Activated T-helper 17 cell treated with anti-CD3 and anti-CD28 coated beads, Interleukin-2, amount 50 U/mL, for 72 hours (primary cell): Measurements from ENCODE around the gene SELENOP. TPM values are rescaled to one million over a fixed set of nuclear protein-coding genes. Genes with fewer than 3 reads are reported as not detected.

Experiments used
- ATAC-seq: fragments of 150-1000 bp; cut with Tn5 transposase; replicated peaks from 2 replicates; pipeline ENCODE4 v1.10.0; 2021; ENCODE audit warnings: mild to moderate bottlenecking, moderate library complexity
- H3K27ac Mint-ChIP-seq: one replicate; pipeline ENCODE4 v1.8.0; 2022; ENCODE audit warnings: mixed read lengths
- H3K27me3 Mint-ChIP-seq: one replicate; pipeline ENCODE4 v1.8.0; 2022; ENCODE audit warnings: mixed read lengths
- H3K36me3 Mint-ChIP-seq: one replicate; pipeline ENCODE4 v1.8.0; 2022; ENCODE audit warnings: low read depth, mild to moderate bottlenecking, mixed read lengths
- H3K4me1 Mint-ChIP-seq: one replicate; pipeline ENCODE4 v1.8.0; 2022; ENCODE audit warnings: mixed read lengths
- H3K4me3 Mint-ChIP-seq: one replicate; pipeline ENCODE4 v1.8.0; 2022; ENCODE audit warnings: mild to moderate bottlenecking, mixed read lengths
- H3K9me3 Mint-ChIP-seq: one replicate; pipeline ENCODE4 v1.8.0; 2022; ENCODE audit warnings: mixed read lengths
- total RNA-seq, 2 donors: library from RNA; stranded (reverse); gene quantifications; one replicate each; pipeline ENCODE4 v1.2.3, GENCODE V29; 2022

Gene SELENOP
- total RNA-seq, 2 donors from 2014 or later = not detected

DNA sequence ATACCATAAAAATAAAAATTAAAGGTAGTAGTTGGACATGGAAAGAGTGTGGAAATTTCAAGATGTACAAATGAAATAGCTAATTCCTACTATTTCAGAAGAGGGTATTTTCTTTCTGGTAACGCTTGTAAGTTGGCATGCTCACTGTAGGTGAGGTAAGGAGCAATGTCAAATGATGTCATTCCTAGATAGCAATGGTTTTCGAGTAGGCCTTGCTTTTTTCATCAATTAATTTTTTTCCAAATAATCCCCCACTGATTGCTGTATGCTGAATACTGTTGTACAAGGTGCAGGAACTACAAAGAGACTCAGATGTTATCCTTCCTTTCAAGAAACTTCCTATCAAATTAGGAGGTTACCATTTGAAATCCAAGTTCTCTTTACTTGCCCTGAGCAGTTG lies 928 bp upstream of the SELENOP start:
- H3K4me3 Mint-ChIP-seq = no peak overlapping the region
- H3K4me1 Mint-ChIP-seq = no peaks in the 10 kb centered on the region
- no peaks in the 10 kb centered on the region for H3K9me3 Mint-ChIP-seq
- no peak for ATAC-seq
- H3K27ac Mint-ChIP-seq = no peak overlapping the region
- no peaks in the 10 kb centered on the region for H3K27me3 Mint-ChIP-seq
- H3K36me3 Mint-ChIP-seq = no peaks in the 10 kb centered on the region

DNA sequence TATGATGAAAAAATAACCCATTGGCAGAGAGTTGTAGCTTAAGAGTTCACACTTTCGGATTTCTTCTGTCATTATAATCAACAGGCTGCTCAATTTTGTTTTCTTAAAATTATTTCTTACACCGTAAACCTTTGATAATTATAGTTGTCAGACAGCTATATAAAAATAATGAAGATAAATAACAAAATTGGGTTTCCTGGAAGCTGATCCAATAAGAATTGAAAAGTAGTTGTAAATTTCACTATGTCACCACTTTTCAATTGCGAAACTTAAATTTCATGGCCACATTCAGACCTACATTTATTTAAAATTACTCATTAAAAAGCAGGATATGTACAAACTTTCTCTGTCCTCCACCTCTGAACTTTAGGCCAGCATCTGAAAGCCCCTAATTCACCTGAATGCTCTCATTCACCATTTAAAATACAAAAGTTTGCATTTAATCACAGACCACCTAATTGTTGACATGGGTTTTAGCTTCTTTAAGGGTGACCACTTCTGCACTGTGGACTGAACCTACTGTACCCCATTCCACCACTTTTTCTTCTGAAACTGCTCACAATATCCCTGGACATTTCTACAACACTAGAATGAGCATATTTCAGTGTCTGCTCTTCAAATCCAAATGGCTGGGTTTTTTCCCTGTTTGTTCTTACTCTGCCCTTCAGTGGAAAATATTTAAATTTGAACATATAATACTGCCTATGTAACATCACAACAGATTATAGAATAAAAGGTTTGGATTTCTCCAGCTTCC lies 680 bp downstream of the SELENOP start:
- no peaks in the 10 kb centered on the region for H3K4me1 Mint-ChIP-seq
- no peak overlapping the region for H3K27ac Mint-ChIP-seq
- H3K4me3 Mint-ChIP-seq = no peak overlapping the region
- no peaks in the 10 kb centered on the region for H3K36me3 Mint-ChIP-seq
- ATAC-seq = no peak
- no peaks in the 10 kb centered on the region for H3K9me3 Mint-ChIP-seq
- no peaks in the 10 kb centered on the region for H3K27me3 Mint-ChIP-seq

DNA sequence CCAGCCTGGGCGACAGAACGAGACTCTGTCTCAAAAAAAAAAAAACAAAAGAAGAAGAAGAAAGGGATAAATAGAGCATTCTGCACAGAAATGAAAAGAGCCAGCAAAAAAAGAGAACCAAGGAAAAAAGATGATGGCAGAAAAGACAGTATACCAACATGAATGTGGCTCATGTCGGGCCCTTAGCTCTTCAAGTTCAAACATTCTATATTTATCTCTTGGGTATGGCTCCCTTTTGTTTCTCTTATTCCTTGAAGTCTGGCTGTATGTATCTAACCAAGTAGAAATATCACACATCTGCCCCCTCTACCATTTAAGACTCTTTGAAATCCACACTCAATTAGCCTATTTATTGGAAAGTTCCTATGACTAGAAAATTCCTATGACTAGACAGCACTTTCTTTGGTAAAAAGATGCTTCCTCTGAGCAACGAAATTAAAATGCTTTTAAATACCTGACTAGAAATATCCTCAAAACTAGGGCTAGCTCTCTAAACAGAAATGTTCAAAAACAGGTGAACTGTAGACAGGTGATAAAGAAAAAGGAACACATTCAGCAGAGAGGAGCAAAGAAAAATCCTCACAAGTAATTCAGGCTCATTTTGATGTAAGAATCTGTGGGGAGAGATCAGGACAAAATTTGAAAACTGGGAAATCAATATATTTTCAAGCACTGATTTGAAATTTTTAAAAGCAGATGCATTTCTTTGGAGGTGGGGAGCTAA lies 2.6 kb downstream of the SELENOP start:
- Mint-ChIP-seq H3K4me1 (no peaks in the 10 kb centered on the region), H3K27me3 (no peaks in the 10 kb centered on the region), H3K4me3 (no peak overlapping the region), H3K27ac (no peak overlapping the region), H3K36me3 (no peaks in the 10 kb centered on the region), H3K9me3 (no peaks in the 10 kb centered on the region)
- ATAC-seq = no peak

- Mint-ChIP-seq H3K4me1 (no peaks in the 10 kb centered on the region), H3K9me3 (no peaks in the 10 kb centered on the region), H3K4me3 (no peak overlapping the region), H3K36me3 (no peaks in the 10 kb centered on the region), H3K27ac (no peak overlapping the region), H3K27me3 (no peaks in the 10 kb centered on the region)
- ATAC-seq = no peak
Measured at GRCh38 chr5:42807722-42808447, 3.8 kb downstream of the SELENOP start.

- H3K36me3 Mint-ChIP-seq = no peaks in the 10 kb centered on the region
- no peak overlapping the region for H3K27ac Mint-ChIP-seq
- no peaks in the 10 kb centered on the region for H3K4me1 Mint-ChIP-seq
- no peak overlapping the region for H3K4me3 Mint-ChIP-seq
- H3K27me3 Mint-ChIP-seq = no peaks in the 10 kb centered on the region
- ATAC-seq = no peak
- no peaks in the 10 kb centered on the region for H3K9me3 Mint-ChIP-seq
Measured at GRCh38 chr5:42806701-42807262, 4.9 kb downstream of the SELENOP start.

GRCh38 chr5:42806004-42806700 lies 5.5 kb downstream of the SELENOP start:
- no peaks in the 10 kb centered on the region for H3K27me3 Mint-ChIP-seq
- no peak overlapping the region for H3K27ac Mint-ChIP-seq
- ATAC-seq = no peak
- no peak overlapping the region for H3K4me3 Mint-ChIP-seq
- no peaks in the 10 kb centered on the region for H3K4me1 Mint-ChIP-seq
- no peaks in the 10 kb centered on the region for H3K9me3 Mint-ChIP-seq
- no peaks in the 10 kb centered on the region for H3K36me3 Mint-ChIP-seq

- H3K9me3 Mint-ChIP-seq = no peaks in the 10 kb centered on the region
- ATAC-seq = no peak
- H3K27me3 Mint-ChIP-seq = no peaks in the 10 kb centered on the region
- no peaks in the 10 kb centered on the region for H3K4me1 Mint-ChIP-seq
- no peak overlapping the region for H3K4me3 Mint-ChIP-seq
- no peak overlapping the region for H3K27ac Mint-ChIP-seq
- H3K36me3 Mint-ChIP-seq = no peaks in the 10 kb centered on the region
Measured at GRCh38 chr5:42804717-42805339, 6.9 kb downstream of the SELENOP start.

DNA sequence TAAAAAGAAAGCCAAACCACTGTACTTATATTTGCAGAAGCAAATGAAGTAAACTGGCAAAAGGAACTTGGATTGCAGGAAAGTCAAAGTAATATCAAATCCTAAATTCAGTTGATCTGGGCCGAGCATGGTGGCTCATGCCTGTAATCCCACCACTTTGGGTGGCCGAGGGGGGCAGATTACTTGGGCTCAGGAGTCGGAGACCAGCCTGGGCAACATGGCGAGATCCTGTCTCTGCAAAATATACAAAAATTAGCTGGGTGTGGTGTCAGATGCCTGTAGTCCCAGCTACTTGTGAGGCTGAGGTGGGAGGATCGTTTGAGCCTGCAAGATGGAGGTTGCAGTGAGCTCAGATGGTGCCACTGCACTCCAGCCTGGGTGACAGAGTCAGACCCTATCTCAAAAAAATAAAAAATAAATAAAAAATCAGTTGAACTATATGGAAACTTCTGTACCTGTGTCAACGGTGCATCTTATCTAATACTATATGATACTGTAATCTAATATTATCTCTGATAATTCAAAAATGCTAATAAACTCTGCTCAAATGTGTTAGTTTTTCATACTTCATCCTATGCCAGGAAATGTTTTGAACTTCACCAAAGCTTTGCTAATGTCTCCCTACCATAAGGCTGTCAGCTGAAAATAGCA lies 10.1 kb downstream of the SELENOP start:
- H3K9me3 Mint-ChIP-seq = no peaks in the 10 kb centered on the region
- no peak overlapping the region for H3K4me3 Mint-ChIP-seq
- no peak overlapping the region for H3K27ac Mint-ChIP-seq
- H3K27me3 Mint-ChIP-seq = no peaks in the 10 kb centered on the region
- H3K36me3 Mint-ChIP-seq = peaks cover 13% of the 10 kb centered on the region
- no peaks in the 10 kb centered on the region for H3K4me1 Mint-ChIP-seq
- ATAC-seq = no peak

DNA sequence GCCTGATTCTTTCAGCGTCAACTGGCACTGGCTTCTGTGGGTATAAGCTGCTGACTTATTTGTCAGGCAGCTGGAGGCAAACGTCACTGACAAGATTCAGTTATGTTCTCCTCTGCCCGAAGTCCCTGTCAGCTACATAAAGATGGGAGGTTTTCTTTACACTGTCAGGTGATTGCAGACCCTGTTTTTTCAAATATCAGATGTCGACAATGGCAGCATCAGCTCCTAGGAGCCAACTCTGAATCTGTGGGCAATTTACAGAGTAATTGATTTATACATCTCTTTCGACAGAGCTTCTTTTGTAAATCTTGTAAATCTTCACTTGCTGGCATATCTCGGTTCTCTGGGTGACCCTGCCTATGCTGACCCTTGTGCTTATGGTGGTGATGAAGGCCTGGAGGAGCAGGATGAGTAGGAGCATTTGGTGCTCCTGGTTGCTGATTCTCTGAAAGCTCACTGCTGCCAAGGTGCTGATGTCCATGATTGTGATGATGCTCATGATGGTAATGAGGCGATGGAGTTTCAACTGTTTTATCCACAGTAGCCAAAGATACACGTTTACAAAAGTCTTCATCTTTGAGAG lies 10.9 kb downstream of the SELENOP start:
- ATAC-seq = no peak
- H3K4me1 Mint-ChIP-seq = no peaks in the 10 kb centered on the region
- H3K4me3 Mint-ChIP-seq = no peak overlapping the region
- H3K27me3 Mint-ChIP-seq = no peaks in the 10 kb centered on the region
- H3K36me3 Mint-ChIP-seq = peaks cover 13% of the 10 kb centered on the region
- no peaks in the 10 kb centered on the region for H3K9me3 Mint-ChIP-seq
- no peak overlapping the region for H3K27ac Mint-ChIP-seq

DNA sequence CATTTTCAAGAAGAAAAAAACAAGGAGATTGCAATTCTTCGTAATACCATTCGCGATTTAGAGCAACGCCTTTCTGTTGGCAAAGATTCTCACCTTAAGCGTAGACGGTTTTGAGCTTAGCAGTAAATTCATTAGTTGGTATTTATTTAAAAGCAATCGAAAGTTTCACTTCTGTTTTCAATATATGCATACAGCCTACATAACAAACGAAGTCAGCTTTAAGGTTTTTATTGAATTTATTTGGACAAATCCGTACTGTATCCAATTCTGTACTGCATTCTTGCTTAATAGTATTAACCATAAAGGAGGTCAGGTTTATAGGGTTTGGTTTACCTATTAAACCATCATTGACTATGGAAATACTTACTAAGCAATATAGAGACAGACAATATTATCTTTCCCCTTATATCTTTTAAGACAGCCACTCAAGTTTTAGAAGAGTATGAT lies 12.0 kb downstream of the SELENOP start:
- ATAC-seq = no peak
- H3K36me3 Mint-ChIP-seq = peaks cover 13% of the 10 kb centered on the region
- H3K27ac Mint-ChIP-seq = no peak overlapping the region
- no peak overlapping the region for H3K4me3 Mint-ChIP-seq
- H3K4me1 Mint-ChIP-seq = no peaks in the 10 kb centered on the region
- no peaks in the 10 kb centered on the region for H3K27me3 Mint-ChIP-seq
- H3K9me3 Mint-ChIP-seq = no peaks in the 10 kb centered on the region

GRCh38 chr5:42799241-42799608 lies 12.5 kb downstream of the SELENOP start:
- no peaks in the 10 kb centered on the region for H3K27me3 Mint-ChIP-seq
- H3K9me3 Mint-ChIP-seq = no peaks in the 10 kb centered on the region
- no peak overlapping the region for H3K27ac Mint-ChIP-seq
- H3K36me3 Mint-ChIP-seq = peaks cover 13% of the 10 kb centered on the region
- H3K4me3 Mint-ChIP-seq = no peak overlapping the region
- ATAC-seq = no peak
- no peaks in the 10 kb centered on the region for H3K4me1 Mint-ChIP-seq

GRCh38 chr5:42798284-42799240 lies 13.1 kb downstream of the SELENOP start:
- H3K4me1 Mint-ChIP-seq = no peaks in the 10 kb centered on the region
- H3K27ac Mint-ChIP-seq = no peak overlapping the region
- H3K4me3 Mint-ChIP-seq = no peak overlapping the region
- no peaks in the 10 kb centered on the region for H3K27me3 Mint-ChIP-seq
- no peaks in the 10 kb centered on the region for H3K9me3 Mint-ChIP-seq
- no peak for ATAC-seq
- H3K36me3 Mint-ChIP-seq = peaks cover 13% of the 10 kb centered on the region
